Caco-2 (cell line): ENCODE results near the gene PPFIBP2. TPM values are rescaled to one million over a fixed set of nuclear protein-coding genes. Genes with fewer than 3 reads are reported as not detected.
A peak's percentile ranks its signal among the peaks of the same experiment; 100 is the strongest.

Experiments
- Bru-seq: library from RNA; stranded (reverse); fragments of 400-500 nt; gene quantifications from one replicate; lab custom pipeline; 2021; lab: Mats Ljungman, UMichigan
- BruChase-seq, 2 experiments: library from RNA; stranded (reverse); fragments of 400-500 nt; gene quantifications; one replicate each; lab custom pipeline; 2021; lab: Mats Ljungman, UMichigan
- BruUV-seq: library from RNA; stranded (reverse); fragments of 400-500 nt; replicated peaks from 2 replicates; lab custom pipeline; 2021; lab: Mats Ljungman, UMichigan
- CTCF ChIA-PET: fragments of 300-600 bp; sonication (Branson Sonifier 250); formaldehyde crosslinking; loops from one replicate; lab custom pipeline; 2022; ENCODE audit warnings: antibody characterized with exemption; lab: Charles Lee
- POLR2A ChIA-PET: fragments of 300-600 bp; sonication (Branson Sonifier 250); formaldehyde crosslinking; loops from one replicate; lab custom pipeline; 2022; ENCODE audit warnings: antibody characterized with exemption; lab: Charles Lee
- DNase-seq, 2 experiments: peaks; one replicate each; pipeline versions ENCODE4 v3.0.0 to v3.0.0-alpha.2; 2020 to 2022
- H3K27me3 ChIP-seq: replicated peaks from 2 replicates; pipeline ENCODE4 v1.6.0; 2011; ENCODE audit warnings: low read length; ENCODE audit not compliant: control insufficient read depth, insufficient read depth
- H3K36me3 ChIP-seq: 2 replicates; pipeline ENCODE4 v1.5.1; 2011; ENCODE audit warnings: low read length; ENCODE audit not compliant: control insufficient read depth, insufficient read depth
- H3K4me1 ChIP-seq: fragments of 250-450 bp; sonication (Bioruptor Pico); 2 replicates; pipeline ENCODE4 v1.5.1; 2020; ENCODE audit warnings: mild to moderate bottlenecking
- H3K4me3 ChIP-seq: 2 replicates; pipeline ENCODE4 v1.5.1; 2011; ENCODE audit warnings: low read depth, mild to moderate bottlenecking, control low read depth, low read length
- H3K9me3 ChIP-seq: fragments of 250-450 bp; sonication (Bioruptor Pico); 2 replicates; pipeline ENCODE4 v1.5.1; 2020; ENCODE audit warnings: mild to moderate bottlenecking, moderate library complexity
- H3K27ac Mint-ChIP-seq: one replicate; pipeline ENCODE4 v1.8.0; 2022; ENCODE audit warnings: mixed read lengths; ENCODE audit not compliant: unreplicated experiment
- H3K27me3 Mint-ChIP-seq: one replicate; pipeline ENCODE4 v1.8.0; 2022; ENCODE audit warnings: mixed read lengths; ENCODE audit not compliant: insufficient read depth, unreplicated experiment
- H3K36me3 Mint-ChIP-seq: one replicate; pipeline ENCODE4 v1.8.0; 2022; ENCODE audit warnings: mild to moderate bottlenecking, mixed read lengths; ENCODE audit not compliant: insufficient read depth, unreplicated experiment
- H3K4me1 Mint-ChIP-seq: one replicate; pipeline ENCODE4 v1.8.0; 2022; ENCODE audit warnings: low read depth, mixed read lengths; ENCODE audit not compliant: unreplicated experiment
- H3K4me3 Mint-ChIP-seq: one replicate; pipeline ENCODE4 v1.8.0; 2022; ENCODE audit warnings: mild to moderate bottlenecking, moderate library complexity, mixed read lengths; ENCODE audit not compliant: unreplicated experiment
- H3K9me3 Mint-ChIP-seq: one replicate; pipeline ENCODE4 v1.8.0; 2022; ENCODE audit warnings: mixed read lengths; ENCODE audit not compliant: unreplicated experiment
- intact Hi-C: fragments of 100-400 bp; cut with micrococcal nuclease; formaldehyde crosslinking; loops from one replicate; pipeline ENCODE4 v1.10.0; 2022; ENCODE audit not compliant: unreplicated experiment
- long read RNA-seq: library from polyadenylated mRNA; stranded (forward); transcript quantifications from one replicate; pipeline ENCODE4 v2.0.0, GENCODE V29; 2022
- total RNA-seq: library from RNA; stranded (reverse); gene quantifications from 2 replicates; pipeline ENCODE4 v1.2.3, GENCODE V29; 2022
- TF ChIP-seq, protein P1 (sequence below), 2 experiments: fragments of 200-600 bp in 1 of 2; IDR thresholded peaks; 1 replicate in 1 of 2; 2 replicates in 1 of 2; pipeline versions ENCODE4 v1.5.1 to v1.8.0; 2011 to 2022; ENCODE audit warnings: antibody characterized with exemption in 1 of 2, control low read depth in 1 of 2, inconsistent platforms in 1 of 2, low read depth in 1 of 2, low read length in 1 of 2, mild to moderate bottlenecking in 1 of 2, moderate library complexity in 1 of 2; ENCODE audit not compliant: insufficient read depth in 1 of 2, severe bottlenecking in 1 of 2, unreplicated experiment in 1 of 2

Gene PPFIBP2
- total RNA-seq (72.5 and 79.8 TPM in 2 replicates), Bru-seq, nascent RNA (percentile 83 among the genes with signal in this experiment), BruChase-seq, experiment 1, labeled RNA remaining after a 2-hour chase (percentile 68 among the genes with signal in this experiment), BruChase-seq, experiment 2, labeled RNA remaining after a 6-hour chase (percentile 66 among the genes with signal in this experiment)
- long read RNA-seq, transcript PPFIBP2-201 (24 exons, 3,557 nt), result minor isoform, 5 of 94 reads
- long read RNA-seq, transcript PPFIBP2-216 (20 exons, 2,965 nt), result major isoform, 47 of 94 reads
- long read RNA-seq, partial matches to known transcripts, result 9 of 94 reads
- long read RNA-seq, other reads (novel, unspliced or antisense), result 33 of 94 reads

DNA sequence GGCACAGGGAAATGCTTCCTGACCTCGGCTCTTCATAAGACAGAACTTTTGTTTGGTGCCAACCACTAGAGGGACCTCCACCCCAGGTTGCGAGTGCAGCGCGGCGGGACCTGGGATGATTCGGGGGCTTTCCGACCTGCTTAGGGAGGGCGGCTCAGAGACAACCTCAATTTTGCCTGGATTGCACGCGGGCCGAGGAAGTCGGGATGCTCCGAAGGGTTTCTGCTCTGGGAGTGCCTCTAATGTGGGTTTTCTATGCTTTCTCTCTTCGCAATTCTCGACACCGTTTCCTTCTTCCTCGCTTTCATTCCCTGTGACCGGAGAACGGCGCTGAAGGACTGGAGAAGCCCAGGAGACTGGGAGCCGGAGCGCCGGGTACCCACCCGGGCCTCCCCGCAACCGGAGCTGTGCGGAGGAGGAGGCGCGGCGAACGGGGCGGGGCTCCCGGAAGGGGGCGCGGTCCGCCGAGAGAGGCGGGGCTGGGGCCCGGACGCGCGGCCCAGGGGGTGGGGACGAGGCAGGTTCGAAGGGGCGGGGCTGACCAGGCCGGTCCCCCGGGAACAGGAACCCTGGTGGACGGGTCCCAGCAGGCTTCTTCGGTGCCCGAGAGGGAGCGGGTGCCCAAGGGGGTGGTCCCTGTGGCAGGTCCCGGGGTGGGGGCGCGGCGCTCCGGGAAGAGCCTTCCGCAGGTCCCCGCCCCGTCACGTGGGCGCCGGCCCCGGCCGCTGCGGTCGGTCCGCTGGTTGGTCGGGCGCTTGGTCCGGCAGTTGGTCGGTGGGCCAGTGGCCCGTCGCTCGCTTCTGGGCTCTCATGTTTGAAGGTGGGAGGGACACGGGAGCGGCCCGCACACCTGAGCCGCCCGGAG, at the start of gene PPFIBP2:
TSS of gene PPFIBP2 (plus strand) at position 766 of the 865 bp plus-strand sequence. CDS start 35,477 bp downstream, outside the sequence.
- CTCF ChIA-PET, result interaction anchor here (0.6 to 2.5 kb wide), 8 partner anchors 22 to 179 kb away, joined by 3 to 14 read pairs (median 4); no protein-coding TSS in a partner anchor
- H3K36me3 ChIP-seq, result no peaks in the 10 kb centered on the region
- Mint-ChIP-seq H3K9me3 (no peaks in the 10 kb centered on the region), H3K36me3 (no peaks in the 10 kb centered on the region), H3K4me3 (peak within 1 kb of the TSS; percentile 80), H3K27me3 (no peaks in the 10 kb centered on the region), H3K27ac (no peak within 1 kb of the TSS), H3K4me1 (peaks cover 16% of the 10 kb centered on the region)
- no peaks in the 10 kb centered on the region for H3K9me3 ChIP-seq
- H3K27me3 ChIP-seq, result no peaks in the 10 kb centered on the region
- peak; percentile 79 to 90 for DNase-seq
- 0 out of 2 replicates have a peak, but pooled peaks cover 5% of the 10 kb centered on the region for H3K4me1 ChIP-seq
- TF ChIP-seq, protein P1, sequence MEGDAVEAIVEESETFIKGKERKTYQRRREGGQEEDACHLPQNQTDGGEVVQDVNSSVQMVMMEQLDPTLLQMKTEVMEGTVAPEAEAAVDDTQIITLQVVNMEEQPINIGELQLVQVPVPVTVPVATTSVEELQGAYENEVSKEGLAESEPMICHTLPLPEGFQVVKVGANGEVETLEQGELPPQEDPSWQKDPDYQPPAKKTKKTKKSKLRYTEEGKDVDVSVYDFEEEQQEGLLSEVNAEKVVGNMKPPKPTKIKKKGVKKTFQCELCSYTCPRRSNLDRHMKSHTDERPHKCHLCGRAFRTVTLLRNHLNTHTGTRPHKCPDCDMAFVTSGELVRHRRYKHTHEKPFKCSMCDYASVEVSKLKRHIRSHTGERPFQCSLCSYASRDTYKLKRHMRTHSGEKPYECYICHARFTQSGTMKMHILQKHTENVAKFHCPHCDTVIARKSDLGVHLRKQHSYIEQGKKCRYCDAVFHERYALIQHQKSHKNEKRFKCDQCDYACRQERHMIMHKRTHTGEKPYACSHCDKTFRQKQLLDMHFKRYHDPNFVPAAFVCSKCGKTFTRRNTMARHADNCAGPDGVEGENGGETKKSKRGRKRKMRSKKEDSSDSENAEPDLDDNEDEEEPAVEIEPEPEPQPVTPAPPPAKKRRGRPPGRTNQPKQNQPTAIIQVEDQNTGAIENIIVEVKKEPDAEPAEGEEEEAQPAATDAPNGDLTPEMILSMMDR (IDR thresholded peaks at IDR 0.05; ENCODE audit: insufficient read depth in 1 of 2, low read depth in 1 of 2, low read length in 1 of 2, severe bottlenecking in 1 of 2, unreplicated experiment in 1 of 2), result peak; percentile 67 to 79
- POLR2A ChIA-PET, result interaction anchor here (0.6 kb wide), 1 partner anchor 23 kb away, joined by 3 read pairs; no protein-coding TSS in a partner anchor
- intact Hi-C loops, result loop anchor here (1.0 to 2.0 kb wide), 5 partner anchors 25 to 152 kb away; no protein-coding TSS in a partner anchor
- peak within 1 kb of the TSS; percentile 87 for H3K4me3 ChIP-seq
- BruUV-seq, result no TSS peak

DNA sequence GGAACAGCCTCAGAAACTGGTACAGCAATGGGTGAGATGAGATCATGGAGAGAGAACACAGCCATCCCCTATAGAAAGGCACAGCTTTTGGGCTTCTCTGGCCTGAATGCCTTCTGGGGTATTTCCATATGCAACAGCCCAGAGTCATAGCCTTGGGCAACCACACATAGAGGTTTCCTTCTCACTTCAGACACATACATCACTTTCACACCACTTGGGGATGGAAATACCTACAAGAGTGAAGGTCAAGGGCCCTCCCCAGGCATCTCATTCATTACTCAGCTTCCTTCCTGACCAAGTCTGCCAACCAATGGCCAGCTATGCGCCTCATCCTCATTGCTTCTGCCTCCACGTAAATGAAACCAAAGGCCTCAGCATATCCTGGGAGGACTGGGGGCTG, 46.1 kb upstream of the PPFIBP2 start:
- intact Hi-C loops, result no loop called here
- H3K4me1 Mint-ChIP-seq, result no peaks in the 10 kb centered on the region
- H3K4me3 Mint-ChIP-seq, result no peak overlapping the region
- Histone ChIP-seq H3K4me1 (no peaks in the 10 kb centered on the region), H3K27me3 (0 out of 2 replicates have a peak, but pooled peaks cover 1% of the 10 kb centered on the region), H3K4me3 (no peak overlapping the region), H3K9me3 (no peaks in the 10 kb centered on the region), H3K36me3 (no peaks in the 10 kb centered on the region)
- DNase-seq, result no peak
- ChIA-PET POLR2A (no interaction called here), CTCF (no interaction called here)
- BruUV-seq, result no TSS peak
- no peaks in the 10 kb centered on the region for H3K9me3 Mint-ChIP-seq
- H3K27ac Mint-ChIP-seq, result no peak overlapping the region
- no peaks in the 10 kb centered on the region for H3K36me3 Mint-ChIP-seq
- peaks cover 12% of the 10 kb centered on the region for H3K27me3 Mint-ChIP-seq
- TF ChIP-seq, protein P1 (IDR thresholded peaks at IDR 0.05; ENCODE audit: insufficient read depth in 1 of 2, low read depth in 1 of 2, low read length in 1 of 2, severe bottlenecking in 1 of 2, unreplicated experiment in 1 of 2), result no peak

DNA sequence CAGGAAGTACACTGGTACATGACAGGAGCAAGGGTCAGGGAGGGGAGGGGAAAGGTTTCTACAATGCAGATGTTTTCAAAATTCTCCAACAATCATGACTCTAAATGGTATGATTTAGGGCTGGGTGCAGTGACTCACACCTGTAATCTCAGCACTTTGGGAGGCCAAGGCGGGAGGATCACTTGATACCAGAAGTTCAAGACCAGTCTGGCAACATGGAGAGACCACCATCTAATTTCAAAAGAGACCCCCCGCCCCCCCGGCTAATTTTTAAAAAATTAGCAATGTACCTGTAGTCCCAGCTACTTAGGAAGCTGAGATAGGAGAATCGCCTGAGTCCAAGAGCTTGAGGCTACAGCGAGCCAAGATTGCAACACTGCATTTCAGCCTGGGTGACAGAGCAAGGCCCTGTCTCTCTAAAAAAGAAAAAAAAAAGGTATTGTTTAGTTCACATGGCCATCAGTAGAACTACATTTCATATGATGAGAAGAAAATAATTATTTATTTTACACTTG, 44.4 kb upstream of the PPFIBP2 start:
- CTCF ChIA-PET, result no interaction called here
- H3K4me3 ChIP-seq, result no peak overlapping the region
- H3K9me3 ChIP-seq, result no peaks in the 10 kb centered on the region
- Mint-ChIP-seq H3K36me3 (no peaks in the 10 kb centered on the region), H3K4me1 (no peaks in the 10 kb centered on the region), H3K27me3 (peaks cover 12% of the 10 kb centered on the region), H3K4me3 (no peak overlapping the region), H3K27ac (no peak overlapping the region), H3K9me3 (no peaks in the 10 kb centered on the region)
- no peak for DNase-seq
- H3K27me3 ChIP-seq, result 0 out of 2 replicates have a peak, but pooled peaks cover 1% of the 10 kb centered on the region
- H3K4me1 ChIP-seq, result no peaks in the 10 kb centered on the region
- intact Hi-C loops, result no loop called here
- TF ChIP-seq, protein P1 (IDR thresholded peaks at IDR 0.05; ENCODE audit: insufficient read depth in 1 of 2, low read depth in 1 of 2, low read length in 1 of 2, severe bottlenecking in 1 of 2, unreplicated experiment in 1 of 2), result no peak
- no peaks in the 10 kb centered on the region for H3K36me3 ChIP-seq
- POLR2A ChIA-PET, result no interaction called here
- no TSS peak for BruUV-seq
